ENCODE measurements around the gene TJP2.

GRCh38 chr9:69195668-69196067 lies 21.6 kb downstream of the TJP2 start:
- TF ChIP-seq, protein P1, sequence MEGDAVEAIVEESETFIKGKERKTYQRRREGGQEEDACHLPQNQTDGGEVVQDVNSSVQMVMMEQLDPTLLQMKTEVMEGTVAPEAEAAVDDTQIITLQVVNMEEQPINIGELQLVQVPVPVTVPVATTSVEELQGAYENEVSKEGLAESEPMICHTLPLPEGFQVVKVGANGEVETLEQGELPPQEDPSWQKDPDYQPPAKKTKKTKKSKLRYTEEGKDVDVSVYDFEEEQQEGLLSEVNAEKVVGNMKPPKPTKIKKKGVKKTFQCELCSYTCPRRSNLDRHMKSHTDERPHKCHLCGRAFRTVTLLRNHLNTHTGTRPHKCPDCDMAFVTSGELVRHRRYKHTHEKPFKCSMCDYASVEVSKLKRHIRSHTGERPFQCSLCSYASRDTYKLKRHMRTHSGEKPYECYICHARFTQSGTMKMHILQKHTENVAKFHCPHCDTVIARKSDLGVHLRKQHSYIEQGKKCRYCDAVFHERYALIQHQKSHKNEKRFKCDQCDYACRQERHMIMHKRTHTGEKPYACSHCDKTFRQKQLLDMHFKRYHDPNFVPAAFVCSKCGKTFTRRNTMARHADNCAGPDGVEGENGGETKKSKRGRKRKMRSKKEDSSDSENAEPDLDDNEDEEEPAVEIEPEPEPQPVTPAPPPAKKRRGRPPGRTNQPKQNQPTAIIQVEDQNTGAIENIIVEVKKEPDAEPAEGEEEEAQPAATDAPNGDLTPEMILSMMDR (IDR thresholded peaks at IDR 0.05): no peak
- no peak for TF ChIP-seq POLR2A (IDR thresholded peaks at IDR 0.05)
